Stomach smooth muscle (tissue), 2 donors: ENCODE measurements around the gene ERBIN.

Experiments
- H3K27ac ChIP-seq: one replicate; pipeline ENCODE4 v1.7.0; 2013; ENCODE audit warnings: mild to moderate bottlenecking, low read length, inconsistent platforms
- H3K27me3 ChIP-seq, 2 donors: one replicate each; pipeline ENCODE4 v1.7.0; 2013; ENCODE audit warnings: low read length in 2 of 2; ENCODE audit not compliant: insufficient read depth in 2 of 2, control insufficient read depth in 1 of 2
- H3K36me3 ChIP-seq, 2 donors: one replicate each; pipeline ENCODE4 v1.7.0; 2013; ENCODE audit warnings: low read length in 2 of 2; ENCODE audit not compliant: control insufficient read depth in 2 of 2, insufficient read depth in 2 of 2
- H3K4me1 ChIP-seq: one replicate; pipeline ENCODE4 v1.7.0; 2013; ENCODE audit warnings: low read length; ENCODE audit not compliant: control insufficient read depth, insufficient read depth
- H3K4me3 ChIP-seq, 2 donors: one replicate each; pipeline ENCODE4 v1.7.0; 2013; ENCODE audit warnings: low read length in 2 of 2
- H3K9ac ChIP-seq, 2 donors: one replicate each; pipeline ENCODE4 v1.7.0; 2013; ENCODE audit warnings: low read length in 2 of 2, mild to moderate bottlenecking in 1 of 2
- H3K9me3 ChIP-seq, 2 donors: one replicate each; pipeline ENCODE4 v1.7.0; 2013; ENCODE audit warnings: low read length in 2 of 2; ENCODE audit not compliant: control insufficient read depth in 2 of 2
- donor health status: healthy.
- donor health status: Pancreatic carcinoma.

The ERBIN gene

DNA sequence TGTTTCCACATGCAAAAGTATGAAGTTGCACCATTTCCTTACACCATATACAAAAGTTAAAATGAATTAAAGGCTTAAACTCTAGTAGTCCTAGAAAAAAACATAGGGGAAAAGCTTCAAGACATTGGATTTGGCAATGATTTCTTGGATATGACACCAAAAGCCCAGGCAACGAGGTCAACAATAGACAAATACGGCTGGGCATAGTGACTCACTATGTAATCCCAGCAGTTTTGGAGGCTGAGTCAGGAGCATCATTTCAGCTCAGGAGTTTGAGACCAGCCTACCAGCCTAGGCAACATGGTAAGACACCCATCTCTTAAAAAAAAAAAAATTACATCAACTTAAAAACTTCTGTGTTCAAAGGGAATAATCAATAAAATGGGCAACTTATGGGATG lies 186.8 kb downstream of the ERBIN start:
- H3K27me3 ChIP-seq: no peaks in the 10 kb centered on the region

GRCh38 chr5:66118304-66118703 lies 191.9 kb downstream of the ERBIN start:
- Histone ChIP-seq H3K4me3 (no peak overlapping the region), H3K9me3 (no peaks in the 10 kb centered on the region), H3K27me3 (no peaks in the 10 kb centered on the region), H3K4me1 (no peaks in the 10 kb centered on the region), H3K36me3 (no peaks in the 10 kb centered on the region), H3K27ac (no peak overlapping the region), H3K9ac (no peak overlapping the region)

More for the DNA sequence above, 186.8 kb downstream of the ERBIN start:
- Histone ChIP-seq H3K9ac (no peak overlapping the region), H3K36me3 (no peaks in the 10 kb centered on the region), H3K27ac (no peak overlapping the region), H3K4me3 (no peak overlapping the region), H3K4me1 (no peaks in the 10 kb centered on the region), H3K9me3 (peaks cover 3 to 5% of the 10 kb centered on the region in 2 donors)

DNA sequence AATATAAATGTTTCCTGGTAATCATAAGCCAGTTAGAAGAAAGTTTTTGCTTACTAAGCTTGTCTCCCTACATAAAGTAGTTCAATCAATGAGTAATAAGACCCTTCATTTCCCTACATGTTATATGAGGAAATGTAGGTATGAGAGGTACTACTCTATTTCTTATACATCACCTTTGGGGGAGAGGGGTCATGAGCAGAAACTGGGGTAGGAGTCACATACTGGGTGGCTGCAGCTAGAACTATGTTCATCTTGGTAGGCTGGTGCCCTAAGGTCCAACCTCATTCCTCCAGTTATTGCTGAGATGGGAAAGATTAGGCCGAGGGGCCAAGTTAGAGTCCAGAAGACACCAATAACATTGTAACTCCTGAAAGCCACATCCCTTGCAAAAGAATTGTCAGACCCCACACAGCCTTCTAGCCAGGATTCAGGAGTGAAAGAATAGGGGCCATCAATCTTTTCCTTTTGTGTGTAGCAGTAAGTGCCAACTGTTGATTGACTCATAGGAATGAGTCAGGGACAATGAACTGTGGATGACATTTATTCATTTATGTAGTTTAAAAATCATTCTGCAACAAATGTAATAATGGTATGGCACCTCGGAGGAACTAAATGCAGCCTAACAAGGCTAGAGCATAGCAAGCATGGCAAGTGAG lies 196.1 kb downstream of the ERBIN start:
- H3K27me3 ChIP-seq: no peaks in the 10 kb centered on the region
- no peak overlapping the region for H3K9ac ChIP-seq
- no peaks in the 10 kb centered on the region for H3K4me1 ChIP-seq
- H3K27ac ChIP-seq: no peak overlapping the region
- H3K36me3 ChIP-seq: no peaks in the 10 kb centered on the region
- no peaks in the 10 kb centered on the region for H3K9me3 ChIP-seq
- no peak overlapping the region for H3K4me3 ChIP-seq

GRCh38 chr5:66129144-66129543 lies 202.8 kb downstream of the ERBIN start:
- Histone ChIP-seq H3K4me1 (no peaks in the 10 kb centered on the region), H3K4me3 (no peak overlapping the region), H3K27me3 (no peaks in the 10 kb centered on the region), H3K27ac (no peak overlapping the region), H3K36me3 (no peaks in the 10 kb centered on the region), H3K9ac (no peak overlapping the region), H3K9me3 (no peaks in the 10 kb centered on the region)

DNA sequence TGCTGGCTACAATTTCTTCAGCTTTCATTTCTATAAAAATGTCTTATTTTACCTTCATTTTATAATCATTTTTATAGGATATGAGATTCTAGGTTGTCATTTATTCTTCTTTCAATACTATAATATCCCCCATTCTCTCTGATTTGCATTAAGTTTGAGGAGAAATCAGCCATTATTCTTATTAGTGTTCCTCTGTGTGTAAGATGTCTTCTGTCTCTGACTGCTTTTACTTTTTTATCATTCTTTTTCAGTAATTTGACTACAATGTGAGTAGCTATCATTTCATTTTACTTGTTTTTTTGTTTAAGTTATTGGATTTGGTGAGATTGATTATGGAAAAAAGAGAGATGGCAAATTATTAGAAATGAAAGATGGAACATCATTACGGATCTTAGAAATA lies 204.1 kb downstream of the ERBIN start:
- no peak overlapping the region for H3K9ac ChIP-seq
- no peak overlapping the region for H3K27ac ChIP-seq
- H3K36me3 ChIP-seq: no peaks in the 10 kb centered on the region
- no peaks in the 10 kb centered on the region for H3K4me1 ChIP-seq
- no peaks in the 10 kb centered on the region for H3K9me3 ChIP-seq
- H3K4me3 ChIP-seq: no peak overlapping the region
- H3K27me3 ChIP-seq: no peaks in the 10 kb centered on the region
